NCI-H446 treated with DMSO at 0.1 percent for 48 hours (cell line): ENCODE data around the gene COA5.

Source experiments
- DNase-seq: peaks from one replicate; lab custom pipeline; 2025; lab: John Stamatoyannopoulos, UW

Gene COA5

DNA sequence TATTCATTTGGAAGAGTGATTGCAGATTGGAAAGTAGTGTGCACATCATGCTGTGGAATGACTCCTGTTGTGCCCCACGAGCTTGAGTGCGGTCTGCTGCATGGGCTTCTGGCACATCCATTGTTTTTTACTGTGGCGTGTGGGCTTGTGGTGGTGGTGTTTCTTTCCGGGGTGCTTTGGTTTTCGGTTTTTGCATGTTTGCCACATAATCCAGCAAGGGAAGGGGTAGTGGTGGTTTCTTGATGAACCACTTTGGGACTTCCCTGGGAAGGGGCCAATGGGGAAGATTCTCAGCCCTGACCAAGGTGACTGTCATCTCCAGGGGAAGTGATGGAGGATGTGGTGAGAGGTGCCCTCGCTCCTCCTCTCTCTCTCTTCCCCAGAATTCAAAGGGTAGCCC lies 57.0 kb downstream of the COA5 start:
- DNase-seq = no peak

DNA sequence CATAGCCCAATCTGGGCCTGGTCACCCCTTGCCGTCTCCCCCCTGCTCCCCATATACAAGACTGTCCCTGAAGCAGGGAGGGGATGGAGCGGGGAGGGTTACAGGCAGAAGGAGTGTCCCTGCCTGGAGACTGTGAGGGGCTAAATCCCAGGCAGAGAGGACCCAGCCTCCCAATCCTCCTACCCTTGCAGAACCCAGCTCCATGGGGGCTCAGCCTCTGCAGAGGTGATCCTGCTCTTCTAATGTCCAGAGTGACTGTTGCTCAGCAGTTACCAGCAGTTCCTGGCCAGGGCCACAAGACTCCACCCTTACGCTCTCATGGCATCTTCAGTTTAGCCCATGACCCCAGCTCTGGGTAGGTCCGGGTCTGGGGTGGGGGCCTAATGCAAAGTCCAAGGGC lies 58.1 kb downstream of the COA5 start:
- DNase-seq = no peak
